ENCODE results near the gene RPAIN.

RPAIN gene, protein sequence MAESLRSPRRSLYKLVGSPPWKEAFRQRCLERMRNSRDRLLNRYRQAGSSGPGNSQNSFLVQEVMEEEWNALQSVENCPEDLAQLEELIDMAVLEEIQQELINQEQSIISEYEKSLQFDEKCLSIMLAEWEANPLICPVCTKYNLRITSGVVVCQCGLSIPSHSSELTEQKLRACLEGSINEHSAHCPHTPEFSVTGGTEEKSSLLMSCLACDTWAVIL

GRCh38 chr17:5419959-5420653 is at the start of gene RPAIN:
Gene RPAIN (plus strand): TSS chr17:5420182. CDS start chr17:5420211, 29 bp downstream.
- Histone ChIP-seq H3K4me3 (ENCODE audit: low read depth, low read length) (peak within 1 kb of the TSS; percentile 98), H3K36me3 (ENCODE audit: control insufficient read depth, insufficient read depth, low read length) (peaks cover 33% of the 10 kb centered on the region), H3K4me1 (ENCODE audit: control insufficient read depth, insufficient read depth, low read length) (peaks cover 2% of the 10 kb centered on the region)

GRCh38 chr17:5370411-5370810 is 49.6 kb upstream of the RPAIN start:
- Histone ChIP-seq H3K27me3 (ENCODE audit: control insufficient read depth, insufficient read depth, low read length) (no peaks in the 10 kb centered on the region), H3K9ac (ENCODE audit: low read depth, low read length) (no peak overlapping the region), H3K4me1 (ENCODE audit: control insufficient read depth, insufficient read depth, low read length) (no peaks in the 10 kb centered on the region), H3K9me3 (ENCODE audit: control insufficient read depth, insufficient read depth, low read length) (no peaks in the 10 kb centered on the region), H3K4me3 (ENCODE audit: low read depth, low read length) (no peak overlapping the region), H3K36me3 (ENCODE audit: control insufficient read depth, insufficient read depth, low read length) (peaks cover 6% of the 10 kb centered on the region)

More at GRCh38 chr17:5419959-5420653, at the start of gene RPAIN:
- no peaks in the 10 kb centered on the region for H3K27me3 ChIP-seq (ENCODE audit: control insufficient read depth, insufficient read depth, low read length)
- H3K9ac ChIP-seq (ENCODE audit: low read depth, low read length): peak within 1 kb of the TSS; percentile 96
- no peaks in the 10 kb centered on the region for H3K9me3 ChIP-seq (ENCODE audit: control insufficient read depth, insufficient read depth, low read length)

DNA sequence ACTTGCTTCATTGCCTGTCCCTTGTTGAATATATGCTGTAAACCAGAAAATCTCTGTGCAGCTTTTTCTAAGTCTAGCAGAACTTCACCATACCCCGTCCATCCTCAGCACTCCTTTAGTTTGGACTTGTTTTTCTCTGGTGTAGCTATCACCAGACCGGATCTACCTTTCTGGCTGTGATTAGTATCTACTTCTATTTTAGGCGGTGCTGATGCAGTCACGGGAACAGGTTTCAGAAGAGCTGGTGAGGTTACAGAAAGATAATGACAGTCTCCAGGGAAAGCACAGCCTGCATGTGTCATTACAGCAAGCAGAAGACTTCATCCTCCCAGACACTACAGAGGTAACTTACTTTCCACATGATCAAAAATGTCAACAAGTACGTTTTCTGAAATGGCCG is 46.9 kb upstream of the RPAIN start:
- Histone ChIP-seq H3K36me3 (ENCODE audit: control insufficient read depth, insufficient read depth, low read length) (peaks cover 14% of the 10 kb centered on the region), H3K4me1 (ENCODE audit: control insufficient read depth, insufficient read depth, low read length) (no peaks in the 10 kb centered on the region), H3K9me3 (ENCODE audit: control insufficient read depth, insufficient read depth, low read length) (no peaks in the 10 kb centered on the region), H3K9ac (ENCODE audit: low read depth, low read length) (no peak overlapping the region), H3K27me3 (ENCODE audit: control insufficient read depth, insufficient read depth, low read length) (no peaks in the 10 kb centered on the region), H3K4me3 (ENCODE audit: low read depth, low read length) (no peak overlapping the region)

DNA sequence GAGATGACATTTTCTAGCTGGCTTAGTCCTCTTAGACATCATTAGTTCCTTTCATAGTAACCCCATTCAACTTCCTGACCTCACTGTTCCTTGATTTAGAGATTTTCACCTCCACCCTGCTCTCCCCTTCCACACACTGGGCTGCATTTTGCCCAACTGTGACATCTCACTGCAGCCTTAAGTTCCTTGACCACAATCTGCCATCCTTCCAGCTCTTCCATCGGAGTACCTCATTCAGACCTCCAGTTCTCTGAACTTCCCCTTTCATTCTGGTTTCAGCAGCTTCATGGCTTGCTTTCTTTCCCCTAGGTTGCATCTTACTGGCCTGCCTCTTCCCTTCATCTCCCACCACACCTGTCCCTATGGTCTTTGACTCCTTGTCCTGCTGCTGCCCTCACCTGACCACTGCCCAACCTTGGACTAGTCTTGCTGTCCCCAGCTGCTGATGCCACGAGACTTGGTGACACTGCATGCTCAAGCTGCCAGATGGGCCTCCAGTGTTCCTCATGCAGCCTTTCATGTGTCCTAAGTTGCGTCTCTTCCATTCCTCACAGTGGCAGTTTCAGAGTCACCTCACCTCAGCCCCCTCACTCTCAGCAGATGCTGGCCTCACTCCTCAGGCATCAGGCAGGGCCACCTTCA is 41.3 kb upstream of the RPAIN start:
- Histone ChIP-seq H3K4me1 (ENCODE audit: control insufficient read depth, insufficient read depth, low read length) (no peaks in the 10 kb centered on the region), H3K9ac (ENCODE audit: low read depth, low read length) (no peak overlapping the region), H3K9me3 (ENCODE audit: control insufficient read depth, insufficient read depth, low read length) (no peaks in the 10 kb centered on the region), H3K4me3 (ENCODE audit: low read depth, low read length) (no peak overlapping the region), H3K36me3 (ENCODE audit: control insufficient read depth, insufficient read depth, low read length) (peaks cover 34% of the 10 kb centered on the region), H3K27me3 (ENCODE audit: control insufficient read depth, insufficient read depth, low read length) (no peaks in the 10 kb centered on the region)

GRCh38 chr17:5379351-5380107 is 40.5 kb upstream of the RPAIN start:
- H3K27me3 ChIP-seq (ENCODE audit: control insufficient read depth, insufficient read depth, low read length): no peaks in the 10 kb centered on the region
- H3K4me1 ChIP-seq (ENCODE audit: control insufficient read depth, insufficient read depth, low read length): no peaks in the 10 kb centered on the region
- H3K9me3 ChIP-seq (ENCODE audit: control insufficient read depth, insufficient read depth, low read length): no peaks in the 10 kb centered on the region
- no peak overlapping the region for H3K4me3 ChIP-seq (ENCODE audit: low read depth, low read length)
- peaks cover 34% of the 10 kb centered on the region for H3K36me3 ChIP-seq (ENCODE audit: control insufficient read depth, insufficient read depth, low read length)
- H3K9ac ChIP-seq (ENCODE audit: low read depth, low read length): no peak overlapping the region

GRCh38 chr17:5380491-5381135 is 39.4 kb upstream of the RPAIN start:
- peaks cover 35% of the 10 kb centered on the region for H3K36me3 ChIP-seq (ENCODE audit: control insufficient read depth, insufficient read depth, low read length)

DNA sequence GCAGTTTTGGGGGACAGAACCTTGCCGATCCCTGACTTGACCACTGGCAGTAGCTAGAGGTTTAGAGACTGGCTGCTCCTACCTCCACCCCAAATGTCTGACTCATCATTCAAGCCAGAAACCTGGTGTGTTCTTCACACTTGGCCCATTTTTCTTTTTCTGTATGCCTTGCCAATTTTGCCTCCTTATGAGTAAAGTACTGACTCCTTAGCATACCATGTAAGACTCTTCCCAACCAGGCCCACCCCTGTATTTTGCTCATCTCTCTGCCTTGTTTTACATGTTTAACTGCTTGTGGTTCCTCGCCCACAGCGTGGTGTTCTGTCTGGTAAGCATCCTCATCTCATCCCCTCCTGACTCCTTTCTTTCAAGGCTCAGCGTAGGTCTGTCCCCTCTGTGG is 38.4 kb upstream of the RPAIN start:
- no peak overlapping the region for H3K9ac ChIP-seq (ENCODE audit: low read depth, low read length)

More at GRCh38 chr17:5380491-5381135, 39.4 kb upstream of the RPAIN start:
- Histone ChIP-seq H3K4me1 (ENCODE audit: control insufficient read depth, insufficient read depth, low read length) (no peaks in the 10 kb centered on the region), H3K9ac (ENCODE audit: low read depth, low read length) (no peak overlapping the region), H3K27me3 (ENCODE audit: control insufficient read depth, insufficient read depth, low read length) (no peaks in the 10 kb centered on the region), H3K9me3 (ENCODE audit: control insufficient read depth, insufficient read depth, low read length) (no peaks in the 10 kb centered on the region), H3K4me3 (ENCODE audit: low read depth, low read length) (no peak overlapping the region)

DNA sequence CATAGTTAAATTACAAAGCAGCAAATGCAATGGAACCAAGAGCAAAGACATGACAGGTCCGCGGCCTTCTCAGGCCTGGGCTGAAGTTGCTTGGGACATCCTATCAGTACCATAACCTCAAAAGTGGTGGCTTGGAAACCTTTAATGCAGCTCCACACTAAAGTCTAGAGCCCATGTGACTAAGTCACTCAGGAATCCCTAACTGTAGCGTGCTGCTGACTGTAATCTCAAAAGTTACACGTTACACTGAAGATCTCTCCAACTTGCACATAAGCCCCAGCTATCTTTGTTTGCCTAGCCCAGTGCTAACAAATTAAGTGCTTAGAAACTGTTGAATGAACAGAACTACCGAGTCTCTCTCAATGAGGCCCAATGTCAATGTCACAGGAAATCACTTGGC is 28.3 kb upstream of the RPAIN start:
- Histone ChIP-seq H3K9ac (ENCODE audit: low read depth, low read length) (no peak overlapping the region), H3K4me3 (ENCODE audit: low read depth, low read length) (no peak overlapping the region), H3K36me3 (ENCODE audit: control insufficient read depth, insufficient read depth, low read length) (peaks cover 36% of the 10 kb centered on the region), H3K9me3 (ENCODE audit: control insufficient read depth, insufficient read depth, low read length) (no peaks in the 10 kb centered on the region), H3K4me1 (ENCODE audit: control insufficient read depth, insufficient read depth, low read length) (no peaks in the 10 kb centered on the region), H3K27me3 (ENCODE audit: control insufficient read depth, insufficient read depth, low read length) (no peaks in the 10 kb centered on the region)

More for the DNA sequence above, 38.4 kb upstream of the RPAIN start:
- Histone ChIP-seq H3K36me3 (ENCODE audit: control insufficient read depth, insufficient read depth, low read length) (peaks cover 38% of the 10 kb centered on the region), H3K4me3 (ENCODE audit: low read depth, low read length) (no peak overlapping the region), H3K27me3 (ENCODE audit: control insufficient read depth, insufficient read depth, low read length) (no peaks in the 10 kb centered on the region), H3K4me1 (ENCODE audit: control insufficient read depth, insufficient read depth, low read length) (no peaks in the 10 kb centered on the region), H3K9me3 (ENCODE audit: control insufficient read depth, insufficient read depth, low read length) (no peaks in the 10 kb centered on the region)

DNA sequence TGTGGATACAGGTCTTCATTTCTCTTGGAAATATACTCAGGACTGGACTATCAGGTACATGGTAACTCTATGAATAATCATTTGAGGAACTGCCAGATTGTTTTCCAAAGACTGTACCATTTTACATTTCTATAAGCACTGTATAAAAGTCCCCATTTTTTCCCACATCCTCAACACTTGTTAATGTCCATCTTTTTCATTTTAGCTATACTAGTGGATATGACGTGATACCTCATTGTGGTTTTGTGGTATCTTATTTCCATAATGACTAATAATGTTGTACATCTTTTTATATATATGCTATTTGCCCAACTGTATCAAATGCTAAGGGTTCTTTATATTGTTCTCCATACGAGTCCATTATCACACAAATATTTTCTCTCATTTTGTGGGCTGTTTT is 23.4 kb upstream of the RPAIN start:
- no peaks in the 10 kb centered on the region for H3K4me1 ChIP-seq (ENCODE audit: control insufficient read depth, insufficient read depth, low read length)
- H3K9ac ChIP-seq (ENCODE audit: low read depth, low read length): no peak overlapping the region
- no peaks in the 10 kb centered on the region for H3K9me3 ChIP-seq (ENCODE audit: control insufficient read depth, insufficient read depth, low read length)
- no peaks in the 10 kb centered on the region for H3K27me3 ChIP-seq (ENCODE audit: control insufficient read depth, insufficient read depth, low read length)
- H3K36me3 ChIP-seq (ENCODE audit: control insufficient read depth, insufficient read depth, low read length): peaks cover 27% of the 10 kb centered on the region
- H3K4me3 ChIP-seq (ENCODE audit: low read depth, low read length): no peak overlapping the region

DNA sequence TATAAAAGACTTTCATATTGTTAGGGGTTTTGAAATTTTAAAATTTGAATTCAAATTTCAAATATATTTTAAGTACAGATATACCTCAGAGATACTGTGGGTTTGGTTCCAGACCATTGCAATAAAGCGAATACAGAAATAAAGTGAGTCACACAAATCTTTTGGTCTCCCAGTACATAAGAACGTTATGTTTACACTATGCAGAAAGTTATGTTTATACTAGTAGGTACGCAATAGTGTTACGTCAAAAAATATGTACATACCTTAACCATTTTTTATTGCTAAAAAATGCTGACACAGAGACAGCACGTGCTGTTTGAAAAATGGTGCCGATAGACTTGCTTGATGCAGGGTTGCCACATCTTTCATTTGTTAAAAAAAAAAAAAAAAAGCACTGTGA is 20.2 kb upstream of the RPAIN start:
- Histone ChIP-seq H3K36me3 (ENCODE audit: control insufficient read depth, insufficient read depth, low read length) (peaks cover 27% of the 10 kb centered on the region), H3K9me3 (ENCODE audit: control insufficient read depth, insufficient read depth, low read length) (no peaks in the 10 kb centered on the region), H3K27me3 (ENCODE audit: control insufficient read depth, insufficient read depth, low read length) (no peaks in the 10 kb centered on the region), H3K9ac (ENCODE audit: low read depth, low read length) (no peak overlapping the region), H3K4me3 (ENCODE audit: low read depth, low read length) (no peak overlapping the region), H3K4me1 (ENCODE audit: control insufficient read depth, insufficient read depth, low read length) (no peaks in the 10 kb centered on the region)

- H3K36me3 ChIP-seq (ENCODE audit: control insufficient read depth, insufficient read depth, low read length): peaks cover 45% of the 10 kb centered on the region
- no peaks in the 10 kb centered on the region for H3K9me3 ChIP-seq (ENCODE audit: control insufficient read depth, insufficient read depth, low read length)
- H3K4me1 ChIP-seq (ENCODE audit: control insufficient read depth, insufficient read depth, low read length): no peaks in the 10 kb centered on the region
- no peak overlapping the region for H3K9ac ChIP-seq (ENCODE audit: low read depth, low read length)
- H3K4me3 ChIP-seq (ENCODE audit: low read depth, low read length): no peak overlapping the region
- no peaks in the 10 kb centered on the region for H3K27me3 ChIP-seq (ENCODE audit: control insufficient read depth, insufficient read depth, low read length)
Observed at GRCh38 chr17:5405400-5405799, 14.6 kb upstream of the RPAIN start.
